ENCODE measurements around the gene RHEX.
"Not testable (repeated sequence)": the region's sequence is repeated elsewhere in the genome, so short reads cannot be mapped to it uniquely, and the experiment has no call there.

The RHEX gene

GRCh38 chr1:206030714-206031113 is 22.3 kb upstream of the RHEX start:
- peak; percentile 61 for DNase-seq

GRCh38 chr1:206032380-206033140 is 20.4 kb upstream of the RHEX start:
- no peak for DNase-seq

- DNase-seq: no peak
Observed at GRCh38 chr1:206035027-206035426, 17.9 kb upstream of the RHEX start.

- DNase-seq: no peak
Observed at GRCh38 chr1:206036663-206037455, 16.1 kb upstream of the RHEX start.

- no peak for DNase-seq
Observed at GRCh38 chr1:206037581-206037980, 15.4 kb upstream of the RHEX start.

GRCh38 chr1:206039046-206039973 is 13.7 kb upstream of the RHEX start:
- DNase-seq: no peak

- no peak for DNase-seq
Observed at GRCh38 chr1:206040328-206040727, 12.6 kb upstream of the RHEX start.

GRCh38 chr1:206041640-206042039 is 11.3 kb upstream of the RHEX start:
- no peak for DNase-seq

- DNase-seq: no peak
Observed at GRCh38 chr1:206047271-206047670, 5.7 kb upstream of the RHEX start.

GRCh38 chr1:206048582-206048981 is 4.4 kb upstream of the RHEX start:
- no peak for DNase-seq

- DNase-seq: no peak
Observed at GRCh38 chr1:206049293-206049692, 3.7 kb upstream of the RHEX start.

GRCh38 chr1:206049919-206050600 is 2.9 kb upstream of the RHEX start:
- no peak for DNase-seq

GRCh38 chr1:206050655-206051235 is 2.2 kb upstream of the RHEX start:
- DNase-seq: peak; percentile 24

- not testable (repeated sequence) for DNase-seq
Observed at GRCh38 chr1:206052231-206052865, 625 bp upstream of the RHEX start.

- DNase-seq: not testable (repeated sequence)
Observed at GRCh38 chr1:206053616-206054015, 643 bp downstream of the RHEX start.

- DNase-seq: not testable (repeated sequence)
Observed at GRCh38 chr1:206055069-206055625, 2.2 kb downstream of the RHEX start.

GRCh38 chr1:206055639-206056323 is 2.8 kb downstream of the RHEX start:
- DNase-seq: not testable (repeated sequence)

- not testable (repeated sequence) for DNase-seq
Observed at GRCh38 chr1:206058289-206058926, 5.4 kb downstream of the RHEX start.

GRCh38 chr1:206058927-206059292 is 5.9 kb downstream of the RHEX start:
- no peak for DNase-seq

GRCh38 chr1:206059355-206059915 is 6.5 kb downstream of the RHEX start:
- no peak for DNase-seq
